H1 (cell line): Measurements from ENCODE around the gene FSTL4. TPM values are rescaled to one million over a fixed set of nuclear protein-coding genes. Genes with fewer than 3 reads are reported as not detected.
A peak's percentile ranks its signal among the peaks of the same experiment; 100 is the strongest.

Source experiments
- CTCF ChIA-PET: fragments of 300-600 bp; sonication (Branson Sonifier 250); formaldehyde crosslinking; loops from one replicate; lab custom pipeline; 2021; ENCODE audit not compliant: partially characterized antibody; lab: Charles Lee
- POLR2A ChIA-PET: fragments of 300-600 bp; sonication (Branson Sonifier 250); formaldehyde crosslinking; loops from one replicate; lab custom pipeline; 2021; ENCODE audit warnings: inconsistent platforms; ENCODE audit not compliant: partially characterized antibody; lab: Charles Lee
- DNase-seq, 2 experiments: peaks; one replicate each; pipeline versions ENCODE4 v3.0.0 to v3.0.0-alpha.2; 2010 to 2022; ENCODE audit warnings: low spot score in 2 of 2, low read depth in 1 of 2, mixed read lengths in 1 of 2
- FAIRE-seq: peaks from 2 replicates; lab custom pipeline; 2011; peaks lifted over from hg19 to GRCh38; lab: Jason Lieb, UNC
- H2AFZ ChIP-seq: 2 replicates; pipeline ENCODE4 v1.8.1; 2012; ENCODE audit warnings: low read length, inconsistent platforms
- H2AK5ac ChIP-seq: 2 replicates; pipeline ENCODE4 v1.6.1; 2013; ENCODE audit warnings: low read depth, low read length
- H2BK120ac ChIP-seq: replicated peaks from 2 replicates; pipeline ENCODE3; 2013; ENCODE audit warnings: low read depth, low read length, inconsistent platforms
- H2BK12ac ChIP-seq: 2 replicates; pipeline ENCODE4 v1.6.1; 2013; ENCODE audit warnings: low read depth, low read length
- H2BK15ac ChIP-seq: 2 replicates; pipeline ENCODE4 v1.6.1; 2013; ENCODE audit warnings: low read length
- H2BK20ac ChIP-seq: 2 replicates; pipeline ENCODE4 v1.6.1; 2013; ENCODE audit warnings: low read length
- H2BK5ac ChIP-seq: 2 replicates; pipeline ENCODE4 v1.6.1; 2013; ENCODE audit warnings: low read depth, low read length
- H3K14ac ChIP-seq: 2 replicates; pipeline ENCODE4 v1.6.1; 2013; ENCODE audit warnings: inconsistent platforms; ENCODE audit not compliant: insufficient read length
- H3K18ac ChIP-seq: 2 replicates; pipeline ENCODE4 v1.6.1; 2013; ENCODE audit warnings: low read length; ENCODE audit errors: extremely low read depth
- H3K23ac ChIP-seq: 2 replicates; pipeline ENCODE4 v1.6.1; 2013; ENCODE audit warnings: inconsistent platforms; ENCODE audit not compliant: insufficient read length
- H3K23me2 ChIP-seq: 2 replicates; pipeline ENCODE4 v1.6.1; 2013; ENCODE audit warnings: low read depth, low read length
- H3K27ac ChIP-seq: 2 replicates; pipeline ENCODE4 v1.6.1; 2011; ENCODE audit warnings: low read depth, low read length, inconsistent platforms
- H3K27me3 ChIP-seq, 4 experiments: replicated peaks in 1 of 4; 1 replicate in 1 of 4; 2 replicates in 3 of 4; pipeline versions ENCODE4 v1.6.1 to v1.8.1; 2011 to 2013; ENCODE audit warnings: low read length in 3 of 4, mild to moderate bottlenecking in 3 of 4, inconsistent platforms in 2 of 4, mixed read lengths in 2 of 4, moderate library complexity in 1 of 4; ENCODE audit not compliant: control insufficient read depth in 3 of 4, insufficient read depth in 3 of 4; ENCODE audit errors: extremely low read depth in 1 of 4
- H3K36me3 ChIP-seq, 4 experiments: 2 replicates each; pipeline versions ENCODE4 v1.6.1 to v1.8.1; 2011 to 2013; ENCODE audit warnings: mild to moderate bottlenecking in 4 of 4, low read length in 3 of 4, moderate library complexity in 2 of 4, control low read depth in 1 of 4, inconsistent platforms in 1 of 4; ENCODE audit not compliant: insufficient read depth in 4 of 4, control insufficient read depth in 2 of 4
- H3K4ac ChIP-seq: replicated peaks from 2 replicates; pipeline ENCODE3; 2013; ENCODE audit warnings: low read length, low read depth, mixed read lengths, inconsistent platforms; ENCODE audit not compliant: insufficient read length
- H3K4me1 ChIP-seq, 4 experiments: replicated peaks in 1 of 4; 1 replicate in 1 of 4; 2 replicates in 3 of 4; pipeline versions ENCODE4 v1.6.1 to v1.8.1; 2011 to 2013; ENCODE audit warnings: low read length in 3 of 4, inconsistent platforms in 2 of 4, mixed read lengths in 1 of 4; ENCODE audit not compliant: insufficient read depth in 4 of 4, control insufficient read depth in 3 of 4
- H3K4me2 ChIP-seq, 2 experiments: 2 replicates each; pipeline versions ENCODE4 v1.6.1 to v1.8.1; 2011 to 2013; ENCODE audit warnings: low read depth in 2 of 2, low read length in 2 of 2, control low read depth in 1 of 2, inconsistent platforms in 1 of 2, mild to moderate bottlenecking in 1 of 2; ENCODE audit not compliant: insufficient read depth in 1 of 2
- H3K4me3 ChIP-seq, 4 experiments: fragments of 200-600, 300-600 bp in 1 of 4; sonication (generic), shearing (Covaris generic), sonication (Bioruptor Twin) in 1 of 4; 2 replicates each; pipeline versions ENCODE4 v1.5.1 to v1.8.1; 2011 to 2016; ENCODE audit warnings: low read length in 4 of 4, low read depth in 3 of 4, control low read depth in 2 of 4, inconsistent platforms in 2 of 4, mild to moderate bottlenecking in 2 of 4, mixed read lengths in 1 of 4, moderate library complexity in 1 of 4; ENCODE audit not compliant: insufficient read depth in 2 of 4; ENCODE audit errors: extremely low read depth in 1 of 4
- H3K56ac ChIP-seq: replicated peaks from 2 replicates; pipeline ENCODE3; 2013; ENCODE audit warnings: low read depth, mild to moderate bottlenecking, mixed read lengths, low read length, inconsistent platforms; ENCODE audit not compliant: insufficient read length
- H3K79me1 ChIP-seq: 2 replicates; pipeline ENCODE4 v1.6.1; 2013; ENCODE audit warnings: low read depth, low read length, control low read depth
- H3K79me2 ChIP-seq, 2 experiments: 2 replicates each; pipeline versions ENCODE4 v1.6.1 to v1.8.1; 2012 to 2013; ENCODE audit warnings: low read length in 2 of 2, mild to moderate bottlenecking in 2 of 2, inconsistent platforms in 1 of 2; ENCODE audit not compliant: insufficient read depth in 2 of 2, control insufficient read depth in 1 of 2
- H3K9ac ChIP-seq, 4 experiments: replicated peaks in 1 of 4; 1 replicate in 1 of 4; 2 replicates in 3 of 4; pipeline versions ENCODE4 v1.6.1 to v1.8.1; 2011 to 2013; ENCODE audit warnings: low read depth in 3 of 4, low read length in 3 of 4, control low read depth in 2 of 4, mild to moderate bottlenecking in 2 of 4, moderate library complexity in 2 of 4, inconsistent platforms in 1 of 4; ENCODE audit errors: extremely low read depth in 1 of 4
- H3K9me3 ChIP-seq, 2 experiments: 2 replicates each; pipeline versions ENCODE4 v1.6.1 to v1.8.1; 2012 to 2013; ENCODE audit warnings: mild to moderate bottlenecking in 2 of 2, moderate library complexity in 2 of 2, control low read depth in 1 of 2, inconsistent platforms in 1 of 2, low read depth in 1 of 2, low read length in 1 of 2, mixed read lengths in 1 of 2; ENCODE audit not compliant: insufficient read depth in 2 of 2
- H4K20me1 ChIP-seq, 2 experiments: replicated peaks in 1 of 2; 2 replicates each; pipeline versions ENCODE3 to v1.8.1; 2011 to 2013; ENCODE audit warnings: inconsistent platforms in 2 of 2, low read length in 2 of 2, mild to moderate bottlenecking in 1 of 2; ENCODE audit not compliant: insufficient read depth in 2 of 2, control insufficient read depth in 1 of 2
- H4K5ac ChIP-seq: 2 replicates; pipeline ENCODE4 v1.6.1; 2013; ENCODE audit warnings: low read length, low read depth, mixed read lengths, inconsistent platforms; ENCODE audit not compliant: insufficient read length
- H4K8ac ChIP-seq: 2 replicates; pipeline ENCODE4 v1.8.0; 2013; ENCODE audit warnings: mild to moderate bottlenecking, moderate library complexity, low read length, inconsistent platforms; ENCODE audit not compliant: insufficient read depth; ENCODE audit errors: extremely low read depth
- H4K91ac ChIP-seq: replicated peaks from 2 replicates; pipeline ENCODE3; 2013; ENCODE audit warnings: low read length, mixed read lengths, inconsistent platforms; ENCODE audit not compliant: insufficient read length
- BCL11A ChIP-seq, 2 experiments: IDR thresholded peaks; one replicate each; pipeline ENCODE4 v1.6.1; 2011; ENCODE audit warnings: low read depth in 2 of 2, low read length in 2 of 2, mild to moderate bottlenecking in 2 of 2
- CBX5 ChIP-seq: fragments of 300-800, 300-1000 bp; sonication (generic); IDR thresholded peaks from 2 replicates; pipeline ENCODE4 v1.7.1; 2016; ENCODE audit warnings: antibody characterized with exemption, low read length, low read depth
- EZH2 ChIP-seq: fragments of 200-600 bp; sonication (generic); IDR thresholded peaks from 2 replicates; pipeline ENCODE4 v1.7.1; 2012; ENCODE audit warnings: low read depth, mild to moderate bottlenecking, moderate library complexity, low read length, inconsistent platforms; ENCODE audit not compliant: severe bottlenecking
- HDAC6 ChIP-seq: IDR thresholded peaks from one replicate; pipeline ENCODE4 v1.7.1; 2012; ENCODE audit warnings: low read depth, mild to moderate bottlenecking, inconsistent platforms, low read length, moderate library complexity
- SAP30 ChIP-seq: fragments of 300-600 bp; sonication (generic); IDR thresholded peaks from 2 replicates; pipeline ENCODE4 v1.7.1; 2012; ENCODE audit warnings: low read length, moderate library complexity, mild to moderate bottlenecking, inconsistent platforms; ENCODE audit not compliant: insufficient read depth, insufficient replicate concordance
- SIRT6 ChIP-seq: IDR thresholded peaks from one replicate; pipeline ENCODE4 v1.7.1; 2012; ENCODE audit warnings: low read length, inconsistent platforms
- SIX5 ChIP-seq: IDR thresholded peaks from 2 replicates; pipeline ENCODE4 v1.6.1; 2011; ENCODE audit warnings: mild to moderate bottlenecking, low read depth, low read length
- SP1 ChIP-seq: IDR thresholded peaks from 2 replicates; pipeline ENCODE4 v1.6.1; 2011; ENCODE audit warnings: low read depth, low read length
- TBP ChIP-seq: IDR thresholded peaks from 2 replicates; pipeline ENCODE4 v1.6.1; 2011; ENCODE audit warnings: low read depth, low read length, improper control_type of control experiment
- WGBS, 2 experiments: shearing (Covaris generic) in 1 of 2; methylation state at CpG; one replicate each; pipeline versions ENCODE4 v1.1.6 to v1.1.7; 2013 to 2015; ENCODE audit warnings: low lambda C conversion rate in 2 of 2, mixed read lengths in 2 of 2, inconsistent platforms in 1 of 2, low coverage in 1 of 2, missing lambda C conversion rate in 1 of 2; ENCODE audit not compliant: insufficient replicate concordance in 2 of 2, insufficient coverage in 1 of 2, insufficient read length in 1 of 2; ENCODE audit errors: extremely low coverage in 1 of 2, missing lambda C conversion rate in 1 of 2; 5-methylcytosine and 5-hydroxymethylcytosine counted together
- polyA plus RNA-seq, 7 experiments: library from polyadenylated mRNA; depleted of rRNA in 3 of 7; stranded (reverse) in 5 of 7; unstranded in 2 of 7; fragments of >200 nt in 5 of 7; fragments of 200-250 nt in 2 of 7; gene quantifications; 1 replicate in 5 of 7; 2 replicates in 1 of 7; 4 replicates in 1 of 7; pipeline versions ENCODE4 v1.2.1 to v1.2.3, GENCODE V29; 2011 to 2013; ENCODE audit warnings: missing spikeins in 2 of 7, mixed read lengths in 2 of 7
- total RNA-seq: library from RNA; stranded (reverse); fragmentation: NEBNext Ultra II Directional; extraction: Animal tissue kit (Norgen Biotek cat#: 25700); gene quantifications from 2 replicates; pipeline ENCODE4 v1.2.1, GENCODE V29; 2021
- TF ChIP-seq, protein P1 (sequence below): IDR thresholded peaks from 2 replicates; pipeline ENCODE4 v1.6.1; 2011; ENCODE audit warnings: low read depth, mild to moderate bottlenecking, low read length; ENCODE audit not compliant: insufficient read depth

The FSTL4 gene
- total and polyA plus RNA-seq, 2 of the 8 experiments (the other 6 are each of a cell fraction or from before 2014, with no cell fraction given): 3.1 to 4.1 TPM

- Histone ChIP-seq H3K9me3 (no peaks in the 10 kb centered on the region), H3K4me3 (no peak overlapping the region), H3K4me2 (no peak overlapping the region; a peak in 1 of 4 replicates), H3K79me2 (no peaks in the 10 kb centered on the region), H4K5ac (no peak overlapping the region), H3K36me3 (no peaks in the 10 kb centered on the region), H3K4ac (peak overlapping the region; percentile 22), H3K56ac (no peak overlapping the region), H2BK12ac (no peak overlapping the region), H3K14ac (no peak overlapping the region), H3K23ac (no peak overlapping the region), H2AK5ac (0 out of 2 replicates have a peak overlapping the region, but pooled peaks have one; percentile 14), H3K4me1 (peaks cover 5 to 23% (median 13%) of the 10 kb centered on the region in 4 experiments), H3K9ac (no peak overlapping the region), H4K91ac (peak overlapping the region; percentile 48), H3K23me2 (no peaks in the 10 kb centered on the region), H2BK20ac (peak overlapping the region; percentile 6; the same call in 1 of the 2 replicates), H2BK15ac (no peak overlapping the region), H2AFZ (no peak overlapping the region), H3K27me3 (no peaks in the 10 kb centered on the region; a peak in 3 of 7 replicates), H4K20me1 (no peaks in the 10 kb centered on the region), H3K18ac (no peak overlapping the region; the same call in 1 of the 2 replicates), H4K8ac (no peak overlapping the region), H3K79me1 (no peaks in the 10 kb centered on the region), H2BK120ac (no peak overlapping the region), H2BK5ac (peak overlapping the region; percentile 9; the same call in 1 of the 2 replicates), H3K27ac (no peak overlapping the region)
- WGBS, 2 experiments: 87% methylated on average over 6 of the region's 6 CpGs; no CpG with 5 or more reads in 1 of the 2 experiments
- DNase-seq: no peak
- no peak for FAIRE-seq
- TF ChIP-seq BCL11A (IDR thresholded peaks at IDR 0.05; ENCODE audit: low read depth in 2 of 2, low read length in 2 of 2) (no peak), SAP30 (no peak), HDAC6 (no peak), SIX5 (no peak), SP1 (no peak), SIRT6 (no peak), EZH2 (no peak), CBX5 (no peak), TBP (no peak)
- TF ChIP-seq, protein P1, sequence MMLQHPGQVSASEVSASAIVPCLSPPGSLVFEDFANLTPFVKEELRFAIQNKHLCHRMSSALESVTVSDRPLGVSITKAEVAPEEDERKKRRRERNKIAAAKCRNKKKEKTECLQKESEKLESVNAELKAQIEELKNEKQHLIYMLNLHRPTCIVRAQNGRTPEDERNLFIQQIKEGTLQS: no peak
- CTCF ChIA-PET: interaction anchor here (0.7 to 5.5 kb wide), 19 partner anchors 8 to 501 kb away, joined by 3 to 32 read pairs (median 4); no protein-coding TSS in a partner anchor
- POLR2A ChIA-PET: no interaction called here
Measured at GRCh38 chr5:133365738-133366137, 246.6 kb downstream of the FSTL4 start.
